Measurements from ENCODE around the gene DNAJC5.
A peak's percentile ranks its signal among the peaks of the same experiment; 100 is the strongest.

The DNAJC5 gene

DNA sequence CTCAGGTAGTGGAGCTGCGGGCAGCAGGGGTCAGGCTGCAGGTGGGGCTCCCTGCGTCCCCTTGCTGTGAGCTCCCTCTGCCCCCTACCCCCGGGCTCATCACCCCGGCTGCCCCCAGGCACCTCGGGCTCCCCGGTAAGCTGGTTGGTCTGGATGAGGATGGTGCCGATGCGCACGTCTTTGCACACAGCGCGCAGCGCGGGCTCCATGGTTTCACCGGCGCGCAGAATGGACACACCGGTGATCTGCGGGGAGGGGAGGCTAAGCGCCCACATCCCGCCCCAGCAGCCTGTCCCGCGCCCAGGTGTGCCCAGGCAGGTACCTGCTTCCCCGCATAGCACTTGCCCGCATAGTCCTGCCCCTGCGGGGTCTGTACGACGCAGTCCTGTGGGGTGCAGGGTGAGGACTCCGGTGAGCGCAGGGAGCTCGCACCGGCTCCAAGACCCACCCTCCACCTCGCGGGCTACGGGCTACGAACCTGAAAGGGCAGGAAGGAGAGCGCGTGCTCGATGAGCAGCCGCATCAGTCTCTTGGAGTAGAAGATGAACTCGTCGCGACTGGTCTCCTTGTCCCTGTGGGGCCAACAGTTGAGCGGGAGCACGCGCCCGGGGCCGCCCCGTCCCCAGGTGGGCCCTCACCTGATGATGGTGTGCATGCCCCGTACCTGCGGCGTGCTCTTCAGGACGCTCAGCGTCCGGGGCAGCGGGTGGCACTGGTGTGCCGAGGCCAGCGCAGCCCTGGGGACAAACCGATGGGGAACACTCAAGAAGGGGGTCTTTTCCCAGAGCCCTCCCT lies 45.7 kb downstream of the DNAJC5 start:
- no peak for DNase-seq (ENCODE audit: low read depth)

DNA sequence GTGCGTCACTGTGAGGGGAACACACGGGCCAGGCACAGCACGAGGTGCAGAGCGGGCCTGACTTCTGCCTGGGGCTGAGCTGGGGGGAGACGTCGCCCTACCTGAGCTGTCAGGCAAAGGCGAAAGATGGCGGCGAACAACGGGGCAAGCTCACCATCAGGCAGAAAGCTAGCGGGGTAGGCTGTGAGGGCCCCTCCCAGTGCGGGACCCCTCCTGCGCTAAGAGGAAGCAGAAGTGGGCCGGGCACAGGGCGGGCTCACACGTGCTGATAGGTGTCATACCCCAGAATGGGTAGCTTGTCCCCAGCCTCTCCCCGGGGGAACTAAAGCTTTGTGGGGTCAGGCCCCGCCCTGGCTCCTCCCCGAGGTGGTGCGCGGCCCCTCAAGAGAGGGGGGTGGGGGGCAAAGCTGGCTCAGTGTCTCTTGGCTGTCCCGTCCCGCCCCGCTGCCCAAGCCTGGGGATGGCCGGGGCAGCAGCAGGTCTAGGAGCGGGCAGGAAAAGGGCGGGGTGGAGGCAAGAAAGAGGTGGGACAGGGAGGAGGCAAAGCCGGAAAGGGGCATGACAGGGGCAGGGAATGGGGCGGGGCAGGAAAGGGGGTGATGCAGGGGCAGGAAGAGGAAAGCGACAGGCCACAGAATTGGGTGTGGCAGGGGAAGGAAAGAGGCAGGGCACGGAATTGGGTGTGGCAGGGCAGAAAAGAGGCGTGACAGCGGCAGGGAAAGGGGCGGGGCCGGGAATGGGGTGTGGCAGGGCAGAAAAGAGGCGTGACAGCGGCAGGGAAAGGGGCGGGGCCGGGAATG lies 46.6 kb downstream of the DNAJC5 start:
- DNase-seq (ENCODE audit: low read depth): no peak

DNA sequence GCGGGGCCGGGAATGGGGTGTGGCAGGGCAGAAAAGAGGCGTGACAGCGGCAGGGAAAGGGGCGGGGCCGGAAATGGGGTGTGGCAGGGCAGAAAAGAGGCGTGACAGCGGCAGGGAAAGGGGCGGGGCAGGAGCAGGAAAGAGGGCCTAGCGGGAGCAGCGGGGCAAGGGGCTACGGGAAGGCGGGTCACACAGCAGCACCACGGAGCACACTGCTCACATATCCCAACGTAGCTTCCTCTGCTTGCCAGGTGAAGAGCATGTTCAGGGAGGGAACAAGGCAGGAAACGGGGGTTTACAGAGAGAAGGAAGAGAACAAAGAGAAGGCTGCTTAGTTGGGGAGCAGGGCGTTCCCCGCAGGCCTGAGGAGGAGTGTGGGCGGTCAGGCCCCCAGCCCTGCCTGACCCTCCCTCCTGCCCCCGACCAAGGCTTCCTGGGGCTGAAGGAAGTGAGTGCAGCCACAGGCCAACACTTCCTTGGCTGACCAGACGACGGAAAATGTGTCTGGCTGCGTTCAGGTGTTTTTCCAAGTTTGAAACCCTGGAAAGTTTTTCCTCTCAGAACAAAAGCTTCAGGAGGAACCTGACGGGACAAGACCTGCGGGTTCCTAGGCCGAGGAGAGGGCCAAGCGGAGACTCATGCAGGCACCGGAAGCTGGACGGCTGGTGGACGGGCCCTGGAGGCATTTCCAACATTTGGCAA lies 47.5 kb downstream of the DNAJC5 start:
- peak; percentile 55 for DNase-seq (ENCODE audit: low read depth)

DNA sequence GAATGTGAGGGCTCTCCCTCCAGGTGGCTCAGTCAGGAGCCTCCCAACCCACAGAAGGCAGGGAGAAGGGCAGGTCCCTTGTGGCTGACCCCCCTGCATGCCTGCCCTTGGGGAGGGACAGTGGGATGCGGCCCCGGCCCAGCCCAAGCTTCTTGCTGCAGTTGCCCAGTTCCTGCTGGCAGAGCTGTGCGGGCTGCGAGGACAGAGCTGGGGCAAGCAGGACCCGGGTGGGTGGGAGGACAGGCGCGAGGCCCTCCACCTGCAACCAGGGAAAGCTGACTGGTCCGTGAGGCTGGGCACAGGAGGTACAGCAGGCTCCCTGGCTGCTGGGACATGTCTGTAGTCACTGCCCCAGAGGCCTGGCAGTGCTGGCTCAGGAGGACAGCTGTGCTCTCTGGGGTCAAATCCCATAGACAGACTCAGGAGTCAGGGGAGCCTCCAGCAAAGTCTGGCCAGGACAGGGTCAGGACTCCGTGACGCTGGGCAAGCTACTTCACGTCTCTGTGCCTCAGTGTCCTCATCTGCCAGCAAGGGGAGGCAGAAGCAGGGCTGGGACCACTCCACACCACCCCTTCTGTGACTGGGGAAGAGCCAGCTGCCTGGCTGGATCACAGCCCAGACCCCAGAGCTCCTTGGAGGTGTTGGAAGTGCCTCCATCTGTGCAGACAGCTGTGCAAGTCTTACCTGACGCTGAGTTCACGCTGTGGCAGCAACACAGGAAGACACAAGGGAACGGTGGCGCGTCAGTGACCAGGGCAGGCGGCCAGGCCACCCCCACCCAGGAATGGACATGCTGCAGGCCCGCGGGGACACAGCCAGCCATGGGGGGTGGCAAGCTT lies 48.3 kb downstream of the DNAJC5 start:
- DNase-seq (ENCODE audit: low read depth): no peak

DNA sequence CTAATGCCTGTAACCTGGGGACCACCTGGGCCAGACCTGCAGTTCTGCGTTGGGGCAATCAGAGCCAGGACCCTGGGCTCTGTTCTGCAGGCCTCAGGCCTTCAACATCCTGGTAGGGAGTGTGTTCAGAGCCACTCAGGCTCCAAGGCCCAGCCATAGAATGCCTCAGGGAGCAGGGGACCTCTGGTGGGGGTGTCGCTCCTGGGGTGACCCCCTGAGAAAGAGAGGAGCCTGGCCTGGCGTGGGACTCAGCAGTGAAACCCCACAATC lies 48.8 kb downstream of the DNAJC5 start:
- no peak for DNase-seq (ENCODE audit: low read depth)

DNA sequence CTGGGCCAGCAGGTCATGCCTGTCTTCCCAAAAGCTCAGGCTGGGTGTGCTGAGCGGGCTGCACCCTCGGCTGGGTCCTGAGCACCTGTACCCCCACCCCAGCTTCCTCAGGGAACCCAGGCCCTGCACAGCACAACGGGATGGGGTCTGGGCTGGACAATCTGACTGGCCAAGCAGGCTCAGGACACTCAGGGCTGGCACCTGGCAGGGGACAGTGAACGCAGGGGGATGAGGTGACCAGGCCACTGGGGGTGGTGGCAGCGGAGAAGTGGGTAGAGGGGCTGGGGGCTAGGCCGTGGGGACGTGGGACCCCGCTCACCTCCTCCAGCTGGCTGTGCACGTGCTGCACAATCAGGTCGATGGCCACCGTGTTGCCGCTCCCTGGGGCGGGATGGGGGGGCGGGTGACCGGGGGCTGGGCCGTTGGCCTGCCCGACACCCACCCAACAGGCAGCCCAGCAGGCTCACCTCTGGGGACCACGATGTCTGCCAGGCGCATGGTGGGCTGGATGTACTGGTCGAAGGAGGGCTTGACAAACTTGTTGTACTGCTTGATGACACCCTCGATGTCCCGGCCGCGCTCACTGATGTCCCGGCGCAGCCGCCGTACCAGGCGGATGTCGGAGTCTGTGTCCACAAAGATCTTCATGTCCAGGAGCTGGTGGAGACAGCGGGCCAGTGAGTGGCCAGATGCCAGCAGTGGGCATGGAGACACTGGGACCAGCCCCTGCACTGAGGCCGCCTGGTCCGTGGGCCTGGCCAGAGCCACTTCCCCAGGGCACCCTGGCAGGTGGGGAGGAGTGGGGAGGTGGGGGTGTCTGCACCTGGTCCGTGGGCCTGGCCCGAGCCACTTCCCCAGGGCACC lies 49.4 kb downstream of the DNAJC5 start:
- DNase-seq (ENCODE audit: low read depth): no peak

DNA sequence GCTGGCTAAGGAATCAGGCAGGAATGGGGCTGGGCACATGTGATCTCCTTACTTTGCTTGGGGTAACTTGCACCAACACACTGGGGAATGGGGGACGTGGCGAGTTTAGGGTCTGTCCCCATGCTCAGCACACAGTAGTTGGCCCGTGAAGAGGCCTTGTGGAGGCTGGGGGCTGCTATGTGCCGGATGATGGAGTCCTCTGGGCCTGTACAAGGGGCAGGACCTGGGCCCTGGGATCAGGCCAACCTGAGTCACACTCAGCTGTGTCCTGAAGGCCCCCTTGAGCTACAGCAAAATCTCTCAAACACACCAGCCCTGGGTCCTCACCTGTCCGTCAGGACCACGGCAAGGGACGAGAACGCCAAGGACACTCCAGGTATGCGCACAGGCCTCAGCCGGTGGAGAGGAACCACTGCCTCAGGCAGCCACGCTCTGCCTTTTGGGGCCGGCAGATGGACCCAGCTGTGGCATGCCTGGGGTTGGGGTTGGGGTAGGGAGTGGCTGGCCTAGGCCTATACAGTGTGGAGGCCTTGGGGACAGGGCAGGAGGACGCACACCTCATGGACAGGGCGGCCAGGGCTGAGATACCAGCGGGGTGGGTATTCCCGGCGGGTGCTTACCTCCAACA lies 50.2 kb downstream of the DNAJC5 start:
- DNase-seq (ENCODE audit: low read depth): no peak

DNA sequence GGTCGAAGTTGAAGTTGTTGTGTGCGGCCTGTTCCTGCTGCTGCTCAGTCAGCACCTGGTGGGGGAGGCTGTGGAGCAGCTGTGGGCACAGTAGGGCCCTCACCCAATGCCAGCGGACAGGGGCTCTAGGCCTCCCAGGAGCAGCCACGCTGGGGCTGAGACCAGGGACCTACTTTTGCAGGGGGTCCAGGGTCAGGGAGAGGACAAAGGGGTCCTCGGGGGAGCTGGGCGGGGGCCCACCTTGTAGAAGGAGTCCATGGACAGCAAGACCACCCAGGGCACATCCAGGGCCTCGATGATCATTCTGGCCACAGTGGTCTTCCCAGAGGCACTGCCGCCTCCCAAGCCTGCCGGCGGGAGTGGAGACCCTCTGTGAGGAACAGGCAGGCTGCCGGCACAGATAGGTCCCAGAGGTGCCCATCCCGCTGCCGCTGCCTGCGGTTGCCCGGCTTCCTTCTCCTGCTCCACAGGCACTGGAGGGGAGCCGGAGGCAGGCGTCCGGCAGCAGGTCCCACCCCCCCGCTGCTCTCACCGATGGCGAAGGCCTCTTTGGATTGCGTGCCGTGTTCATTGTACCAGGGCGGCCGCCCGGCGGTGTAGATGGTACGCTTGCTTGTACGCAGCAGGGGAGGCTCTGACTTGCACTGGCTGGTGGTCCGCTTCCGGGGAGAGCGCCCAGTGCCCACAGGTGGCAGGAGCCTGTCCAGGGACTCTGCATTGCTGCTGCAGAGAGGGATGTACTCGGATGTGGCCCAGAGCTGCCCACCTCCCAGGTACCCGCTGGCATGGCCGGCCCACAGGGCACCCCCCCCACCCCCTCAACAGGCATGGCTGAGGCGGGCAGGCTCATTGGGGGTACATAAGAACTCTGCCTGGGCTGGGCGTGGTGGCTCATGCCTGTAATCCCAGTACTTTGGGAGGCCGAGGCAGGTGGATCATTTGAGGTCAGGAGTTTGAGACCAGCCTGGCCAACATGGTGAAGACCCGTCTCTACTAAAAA lies 51.3 kb downstream of the DNAJC5 start:
- no peak for DNase-seq (ENCODE audit: low read depth)

DNA sequence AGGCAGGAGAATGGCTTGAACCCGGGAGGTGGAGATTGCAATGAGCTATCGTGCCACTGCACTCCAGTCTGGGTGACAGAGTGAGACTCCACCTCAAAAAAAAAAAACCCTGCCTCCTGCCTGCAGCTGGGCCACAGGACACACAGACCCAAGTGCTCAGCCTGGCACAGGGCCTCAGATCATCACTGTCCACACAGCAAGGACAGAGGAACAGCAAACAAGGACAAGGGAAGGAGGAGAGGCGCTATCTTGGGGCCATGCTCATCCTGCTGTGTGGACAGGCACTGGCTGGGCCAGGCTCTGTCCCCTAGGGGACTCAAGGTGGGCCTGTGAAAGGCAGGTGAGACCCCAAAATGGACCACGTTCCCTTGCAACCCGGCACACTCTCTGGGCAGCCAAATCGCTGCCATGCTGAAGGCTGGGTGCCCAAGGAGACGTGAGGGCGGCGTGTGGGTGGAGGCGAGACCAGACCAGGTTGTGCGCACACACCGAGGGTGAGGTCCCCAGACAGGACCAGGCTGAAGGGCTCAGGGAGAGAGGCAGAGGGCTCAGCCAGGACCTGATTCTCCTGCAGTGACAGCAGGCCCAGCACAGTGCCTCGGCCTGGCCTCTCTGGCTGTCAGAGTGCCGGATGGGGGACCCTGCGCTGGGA lies 52.2 kb downstream of the DNAJC5 start:
- no peak for DNase-seq (ENCODE audit: low read depth)

DNA sequence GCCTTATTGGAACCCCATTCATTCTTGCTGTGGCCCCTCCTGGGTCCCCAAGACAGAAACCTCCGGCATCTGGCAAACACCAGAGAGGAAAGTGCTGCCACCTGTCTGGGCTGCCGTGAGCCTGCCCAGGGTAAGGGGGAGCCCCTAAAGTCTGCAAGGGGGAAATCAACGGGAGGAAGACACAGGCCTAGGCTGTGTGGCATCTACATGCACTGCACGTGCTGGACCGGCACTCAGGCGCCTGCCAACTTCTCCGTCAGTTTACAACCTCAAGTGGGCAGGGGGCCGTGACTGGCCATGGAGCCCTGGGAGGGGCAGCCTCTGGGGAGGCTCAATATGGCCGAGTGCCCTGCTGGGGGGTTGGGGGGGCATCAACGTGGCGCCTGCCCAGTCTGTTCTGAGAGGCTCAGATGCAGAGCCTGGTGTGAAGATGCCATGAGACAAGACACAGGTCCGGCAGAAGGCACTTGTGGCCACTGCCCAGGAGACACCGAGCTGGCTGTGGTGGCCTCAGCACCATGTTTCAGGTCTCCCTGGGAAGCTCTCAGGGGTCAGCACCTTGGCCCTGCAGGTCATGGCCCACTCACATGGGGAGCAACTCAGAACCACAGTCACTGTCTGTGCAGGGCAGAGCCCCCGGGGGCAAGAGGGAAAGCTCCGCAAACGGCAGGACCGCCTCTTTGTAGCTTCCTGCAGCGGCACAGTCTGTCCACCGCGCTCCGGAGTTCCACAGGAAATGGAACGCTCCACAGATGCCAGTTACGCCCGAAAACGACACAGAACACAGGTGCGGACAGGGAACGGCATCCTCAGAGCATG lies 52.9 kb downstream of the DNAJC5 start:
- no peak for DNase-seq (ENCODE audit: low read depth)

DNA sequence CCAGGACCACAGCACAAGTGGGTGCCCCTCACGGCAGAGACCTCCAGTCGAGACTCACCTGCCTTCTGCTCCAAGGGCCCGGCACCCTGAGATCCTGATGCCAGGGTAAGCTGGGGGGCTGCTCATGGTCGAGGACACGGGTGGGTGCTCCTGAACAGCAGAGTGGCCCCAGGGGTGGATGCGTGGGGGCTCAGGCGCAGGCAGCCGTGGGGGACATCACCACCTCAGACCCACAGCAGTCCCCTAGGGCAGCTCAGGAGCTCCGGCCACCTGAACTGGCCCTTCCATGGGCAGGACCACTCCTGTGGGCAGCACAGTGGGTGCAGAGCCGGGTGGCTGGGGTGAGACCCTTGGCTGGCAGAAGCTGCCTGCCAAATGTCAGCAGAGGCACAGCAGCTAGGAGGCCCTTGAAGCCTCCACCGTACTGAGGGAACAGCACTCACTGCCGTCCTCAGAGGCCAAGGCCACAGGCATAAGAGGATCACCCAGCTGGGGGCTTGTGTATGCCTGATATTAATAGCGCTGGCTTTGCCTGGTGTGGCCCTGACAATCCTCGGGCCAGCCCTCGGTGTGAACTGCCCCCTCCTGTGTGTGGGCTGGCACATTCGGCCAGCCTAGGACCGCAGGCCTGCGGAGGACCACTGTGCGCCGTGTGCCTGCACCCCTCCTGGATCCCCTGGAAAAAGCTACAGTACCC lies 55.9 kb downstream of the DNAJC5 start:
- DNase-seq (ENCODE audit: low read depth): no peak

DNA sequence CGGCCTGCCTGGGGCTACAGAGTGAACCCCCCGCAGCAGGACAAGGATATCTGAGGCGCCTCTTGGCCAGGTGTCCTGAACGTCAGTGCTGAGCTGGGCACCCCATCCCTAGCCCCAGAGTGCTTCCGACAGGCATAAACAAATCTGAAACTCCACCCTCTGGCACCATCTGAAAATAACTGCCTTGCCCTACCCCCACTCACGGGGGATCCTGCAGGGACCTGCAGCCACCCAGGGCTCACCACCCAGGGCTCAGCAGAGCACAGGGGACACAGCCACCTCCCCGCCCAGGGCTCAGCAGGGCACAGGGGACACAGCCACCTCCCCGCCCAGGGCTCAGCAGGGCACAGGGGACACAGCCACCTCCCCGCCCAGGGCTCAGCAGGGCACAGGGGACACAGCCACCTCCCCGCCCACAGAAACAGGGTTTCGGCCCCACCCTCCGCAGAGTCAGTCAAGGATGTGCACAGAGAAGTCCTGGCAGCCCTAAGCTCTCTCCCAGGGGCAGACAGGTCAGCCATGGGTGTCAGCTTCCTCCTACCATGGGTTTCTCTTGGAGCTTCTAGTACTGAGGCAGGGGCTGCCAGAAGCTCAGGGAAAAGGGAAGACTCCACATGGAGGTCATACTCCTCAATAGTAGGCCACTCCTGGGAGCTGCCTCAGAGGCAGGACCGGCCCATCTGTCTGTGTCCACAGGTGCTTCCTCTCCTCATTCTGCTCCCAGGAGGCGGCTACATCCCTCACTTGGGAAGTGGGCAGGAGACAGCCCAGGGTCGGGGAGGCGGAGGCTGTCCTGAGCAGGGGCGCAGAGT lies 56.7 kb downstream of the DNAJC5 start:
- DNase-seq (ENCODE audit: low read depth): no peak

DNA sequence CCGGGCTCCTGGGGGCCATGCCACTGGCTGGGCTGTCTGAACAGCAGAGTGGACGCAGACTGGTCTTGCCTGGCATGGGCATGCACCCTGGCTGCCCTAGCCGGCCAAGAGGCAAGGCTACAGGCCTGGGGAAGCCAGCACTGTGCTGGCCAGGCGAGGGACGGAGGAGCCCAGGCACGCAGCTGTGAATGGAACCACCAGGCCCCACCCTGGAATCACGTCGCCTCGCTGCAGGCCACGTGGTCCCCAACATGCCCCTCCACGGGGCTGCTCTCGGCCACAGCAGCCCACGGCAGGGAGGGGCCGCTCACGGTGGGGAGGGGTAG lies 57.2 kb downstream of the DNAJC5 start:
- no peak for DNase-seq (ENCODE audit: low read depth)

DNA sequence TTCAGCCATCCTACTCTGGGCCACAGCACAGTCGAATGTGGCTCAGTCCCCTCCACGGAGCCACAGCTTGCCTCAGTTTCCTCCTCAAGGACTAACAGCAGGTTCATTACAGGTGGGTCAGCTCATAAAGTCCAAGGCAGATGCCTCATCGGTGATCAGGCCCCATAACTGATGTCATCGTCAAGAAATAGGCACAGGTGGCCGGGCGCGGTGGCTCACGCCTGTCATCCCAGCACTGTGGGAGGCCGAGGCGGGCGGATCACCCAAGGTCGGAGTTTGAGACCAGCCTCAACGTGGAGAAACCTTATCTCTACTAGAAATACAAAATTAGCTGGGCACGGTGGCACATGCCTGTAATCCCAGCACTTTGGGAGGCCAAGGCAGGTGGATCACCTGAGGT lies 57.8 kb downstream of the DNAJC5 start:
- DNase-seq (ENCODE audit: low read depth): no peak

DNA sequence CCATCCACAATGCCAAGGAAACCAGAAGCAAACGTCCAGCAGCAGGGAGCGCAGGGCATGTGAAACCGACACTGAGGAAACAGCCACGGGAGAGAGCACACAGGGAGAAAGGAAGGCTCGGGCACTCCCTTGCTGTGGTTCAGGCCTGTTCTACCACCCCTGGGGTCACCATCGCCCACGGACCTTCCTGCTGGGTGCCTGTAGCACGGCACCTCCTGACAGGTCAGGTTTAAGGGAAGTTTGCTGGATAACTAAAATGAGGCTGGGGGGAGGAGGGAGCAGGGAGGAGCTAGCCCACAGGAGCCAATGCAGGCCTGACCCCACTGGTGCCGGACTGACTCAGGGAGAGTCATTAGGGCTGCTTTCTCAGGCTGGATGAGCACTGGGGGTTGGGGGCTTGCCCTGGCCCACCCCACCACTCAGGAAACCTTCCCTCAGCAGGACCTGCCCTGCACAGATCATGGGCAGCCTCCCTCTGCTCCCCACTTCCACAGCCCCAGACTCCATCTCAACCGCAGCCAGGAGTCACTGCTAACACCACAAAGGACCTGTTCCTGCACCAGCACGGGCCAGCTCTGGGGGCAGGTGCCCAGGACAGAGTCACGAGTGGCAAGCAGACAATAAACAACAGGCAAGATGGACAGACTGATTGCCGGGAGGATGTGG lies 59.0 kb downstream of the DNAJC5 start:
- DNase-seq (ENCODE audit: low read depth): no peak

DNA sequence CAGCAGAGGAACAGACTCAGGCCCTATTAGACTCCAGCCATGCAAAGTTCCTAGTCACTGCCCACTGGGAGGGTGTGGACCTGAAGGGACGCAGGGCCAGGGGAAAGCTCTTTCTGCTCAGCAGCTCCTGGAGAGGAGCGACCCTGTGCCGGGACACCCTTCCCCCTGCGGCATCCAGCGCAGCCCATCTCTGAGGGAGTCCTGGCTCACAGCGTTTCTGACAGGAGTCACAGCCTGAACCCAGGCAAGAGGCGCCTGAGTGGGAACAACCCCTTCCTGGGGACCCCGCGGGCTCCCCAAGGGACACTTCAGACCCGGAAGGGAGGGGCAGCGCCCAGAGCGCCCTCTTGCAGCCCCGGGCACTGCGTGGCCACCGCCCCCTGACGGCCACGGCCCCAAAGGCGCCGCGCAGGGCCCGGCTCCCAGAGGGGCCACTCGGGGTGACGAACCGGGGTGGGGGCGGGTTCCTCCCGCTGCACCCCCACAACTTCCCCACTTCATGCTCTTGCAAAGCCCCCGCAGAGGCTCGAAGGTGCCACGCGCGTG lies 60.4 kb downstream of the DNAJC5 start:
- DNase-seq (ENCODE audit: low read depth): peak; percentile 66
